Measurements from ENCODE around the gene ZNF793.

GRCh38 chr19:37466277-37466797, 40.4 kb upstream of the ZNF793 start:
- no peak for TF ChIP-seq JUNB (IDR thresholded peaks at IDR 0.05)
- no peak for TF ChIP-seq CTCF (IDR thresholded peaks at IDR 0.05 in 2 of 3, conservative IDR thresholded peaks at IDR 0.05 in 1 of 3; ENCODE audit: control insufficient read depth in 2 of 3, extremely low read depth in 1 of 3, insufficient read depth in 1 of 3, low read depth in 3 of 3, low read length in 3 of 3)
